WERI-Rb-1 (cell line): ENCODE measurements around the gene GDF2.

Experiments
- DNase-seq: peaks from one replicate; pipeline ENCODE4 v3.0.0-alpha.2; 2020
- H3K27ac ChIP-seq: fragments of 250-450 bp; sonication (Bioruptor Pico); 2 replicates; pipeline ENCODE4 v1.5.1; 2020; ENCODE audit warnings: mild to moderate bottlenecking, moderate library complexity
- H3K27me3 ChIP-seq: fragments of 250-450 bp; sonication (Bioruptor Pico); 2 replicates; pipeline ENCODE4 v1.5.1; 2021; ENCODE audit warnings: mild to moderate bottlenecking, low read depth, moderate library complexity; ENCODE audit not compliant: insufficient read depth, severe bottlenecking
- H3K36me3 ChIP-seq: fragments of 250-450 bp; sonication (Bioruptor Pico); 2 replicates; pipeline ENCODE4 v1.5.1; 2020; ENCODE audit warnings: mild to moderate bottlenecking, moderate library complexity
- H3K4me3 ChIP-seq: 2 replicates; pipeline ENCODE4 v1.5.1; 2011; ENCODE audit warnings: low read depth, mild to moderate bottlenecking, control low read depth, low read length
- H3K9me3 ChIP-seq: fragments of 250-450 bp; sonication (Bioruptor Pico); 2 replicates; pipeline ENCODE4 v1.5.1; 2021; ENCODE audit warnings: mild to moderate bottlenecking, moderate library complexity; ENCODE audit not compliant: severe bottlenecking
- CTCF ChIP-seq: IDR thresholded peaks from 2 replicates; pipeline ENCODE4 v1.5.1; 2011; ENCODE audit warnings: low read depth, mild to moderate bottlenecking, control low read depth, inconsistent platforms, low read length

Gene GDF2

GRCh38 chr10:47322300-47323061 is at the start of gene GDF2:
Gene GDF2, plus strand, starts transcription at chr10:47322454. Its CDS starts 215 bp downstream, at chr10:47322669.
- H3K27ac ChIP-seq = no peak within 1 kb of the TSS
- no peak for TF ChIP-seq CTCF

GRCh38 chr10:47276071-47276470 is 46.2 kb upstream of the GDF2 start:
- no peak for DNase-seq
- Histone ChIP-seq H3K27me3 (no peaks in the 10 kb centered on the region), H3K4me3 (no peak overlapping the region), H3K27ac (no peak overlapping the region), H3K9me3 (peaks cover 3% of the 10 kb centered on the region), H3K36me3 (no peaks in the 10 kb centered on the region)
- TF ChIP-seq CTCF = no peak

More at GRCh38 chr10:47322300-47323061, at the start of gene GDF2:
- no peak within 1 kb of the TSS for H3K4me3 ChIP-seq
- H3K36me3 ChIP-seq = no peaks in the 10 kb centered on the region
- DNase-seq = no peak
- no peaks in the 10 kb centered on the region for H3K9me3 ChIP-seq
- H3K27me3 ChIP-seq = no peaks in the 10 kb centered on the region

- peaks cover 3% of the 10 kb centered on the region for H3K9me3 ChIP-seq
- no peak for TF ChIP-seq CTCF
- no peak overlapping the region for H3K27ac ChIP-seq
- no peaks in the 10 kb centered on the region for H3K36me3 ChIP-seq
- H3K27me3 ChIP-seq = no peaks in the 10 kb centered on the region
- no peak for DNase-seq
- H3K4me3 ChIP-seq = no peak overlapping the region
These were observed 45.5 kb upstream of the GDF2 start for GRCh38 chr10:47276576-47277351.

- Histone ChIP-seq H3K27me3 (no peaks in the 10 kb centered on the region), H3K36me3 (no peaks in the 10 kb centered on the region), H3K27ac (no peak overlapping the region), H3K9me3 (no peaks in the 10 kb centered on the region), H3K4me3 (no peak overlapping the region)
- TF ChIP-seq CTCF = no peak
- no peak for DNase-seq
These were observed 44.7 kb upstream of the GDF2 start for GRCh38 chr10:47277352-47278151.

GRCh38 chr10:47278152-47278473 is 44.1 kb upstream of the GDF2 start:
- DNase-seq = no peak
- Histone ChIP-seq H3K27ac (no peak overlapping the region), H3K27me3 (no peaks in the 10 kb centered on the region), H3K36me3 (no peaks in the 10 kb centered on the region), H3K4me3 (no peak overlapping the region), H3K9me3 (no peaks in the 10 kb centered on the region)
- no peak for TF ChIP-seq CTCF
